Esophagus muscularis mucosa (tissue), 4 donors: ENCODE data around the gene AMOTL1.

Experiments
- EP300 ChIP-seq: sonication (generic); formaldehyde crosslinking; IDR thresholded peaks from one replicate; pipeline ENCODE4 v1.6.1; 2017; ENCODE audit warnings: antibody characterized with exemption
- POLR2A ChIP-seq: fragments of 450-650 bp; IDR thresholded peaks from one replicate; pipeline ENCODE4 v1.6.1; 2017; ENCODE audit warnings: antibody characterized with exemption, moderate library complexity, mild to moderate bottlenecking, low read depth
- POLR2AphosphoS5 ChIP-seq, 2 donors: sonication (generic); formaldehyde crosslinking; IDR thresholded peaks; one replicate each; pipeline ENCODE4 v1.6.1; 2017; ENCODE audit warnings: antibody characterized with exemption in 2 of 2
- TF ChIP-seq, protein P1 (sequence below), 3 experiments: fragments of 200-600 bp in 2 of 3; fragments of 450-650 bp in 1 of 3; sonication (generic) in 2 of 3; IDR thresholded peaks; one replicate each; pipeline ENCODE4 v1.5.1; 2017 to 2019; ENCODE audit warnings: antibody characterized with exemption in 3 of 3, mild to moderate bottlenecking in 2 of 3, moderate library complexity in 1 of 3

DNA sequence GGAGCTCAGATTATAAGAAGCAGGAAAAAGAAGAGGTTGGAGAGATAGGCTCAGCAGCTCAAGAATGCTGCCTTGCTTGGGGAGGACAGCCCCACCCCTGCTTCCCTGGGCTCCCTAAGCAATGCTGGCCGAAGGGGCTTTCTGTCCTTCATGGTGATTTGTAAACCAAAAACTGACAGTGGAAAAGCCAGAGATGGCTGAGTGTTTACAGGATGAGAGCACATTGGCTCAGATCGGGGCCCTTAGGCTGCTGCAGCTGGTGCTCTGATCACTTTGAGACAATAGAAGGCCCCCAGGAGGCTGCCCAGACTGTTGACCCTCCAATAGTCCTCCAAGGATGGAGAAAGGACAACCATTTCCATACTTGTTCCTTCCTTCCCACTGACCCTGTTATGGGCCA, 28.8 kb upstream of the AMOTL1 start:
- no peak for TF ChIP-seq EP300
- no peak for TF ChIP-seq POLR2AphosphoS5 (IDR thresholded peaks at IDR 0.05)
- TF ChIP-seq, protein P1, sequence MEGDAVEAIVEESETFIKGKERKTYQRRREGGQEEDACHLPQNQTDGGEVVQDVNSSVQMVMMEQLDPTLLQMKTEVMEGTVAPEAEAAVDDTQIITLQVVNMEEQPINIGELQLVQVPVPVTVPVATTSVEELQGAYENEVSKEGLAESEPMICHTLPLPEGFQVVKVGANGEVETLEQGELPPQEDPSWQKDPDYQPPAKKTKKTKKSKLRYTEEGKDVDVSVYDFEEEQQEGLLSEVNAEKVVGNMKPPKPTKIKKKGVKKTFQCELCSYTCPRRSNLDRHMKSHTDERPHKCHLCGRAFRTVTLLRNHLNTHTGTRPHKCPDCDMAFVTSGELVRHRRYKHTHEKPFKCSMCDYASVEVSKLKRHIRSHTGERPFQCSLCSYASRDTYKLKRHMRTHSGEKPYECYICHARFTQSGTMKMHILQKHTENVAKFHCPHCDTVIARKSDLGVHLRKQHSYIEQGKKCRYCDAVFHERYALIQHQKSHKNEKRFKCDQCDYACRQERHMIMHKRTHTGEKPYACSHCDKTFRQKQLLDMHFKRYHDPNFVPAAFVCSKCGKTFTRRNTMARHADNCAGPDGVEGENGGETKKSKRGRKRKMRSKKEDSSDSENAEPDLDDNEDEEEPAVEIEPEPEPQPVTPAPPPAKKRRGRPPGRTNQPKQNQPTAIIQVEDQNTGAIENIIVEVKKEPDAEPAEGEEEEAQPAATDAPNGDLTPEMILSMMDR (IDR thresholded peaks at IDR 0.05) = no peak
- TF ChIP-seq POLR2A = no peak
